DMS114 treated with DMSO at 0.1 percent for 48 hours (cell line): ENCODE results near the gene FBLN5.
"Not testable (repeated sequence)": the region's sequence is repeated elsewhere in the genome, so short reads cannot be mapped to it uniquely, and the experiment has no call there.

ENCODE experiments used
- DNase-seq: peaks from one replicate; lab custom pipeline; 2025; ENCODE audit not compliant: unreplicated experiment; lab: John Stamatoyannopoulos, UW

The FBLN5 gene

GRCh38 chr14:91866511-91867295 is 80.8 kb downstream of the FBLN5 start:
- DNase-seq, result no peak

GRCh38 chr14:91866061-91866460 is 81.4 kb downstream of the FBLN5 start:
- DNase-seq, result no peak

GRCh38 chr14:91862417-91862816 is 85.1 kb downstream of the FBLN5 start:
- DNase-seq, result no peak

DNA sequence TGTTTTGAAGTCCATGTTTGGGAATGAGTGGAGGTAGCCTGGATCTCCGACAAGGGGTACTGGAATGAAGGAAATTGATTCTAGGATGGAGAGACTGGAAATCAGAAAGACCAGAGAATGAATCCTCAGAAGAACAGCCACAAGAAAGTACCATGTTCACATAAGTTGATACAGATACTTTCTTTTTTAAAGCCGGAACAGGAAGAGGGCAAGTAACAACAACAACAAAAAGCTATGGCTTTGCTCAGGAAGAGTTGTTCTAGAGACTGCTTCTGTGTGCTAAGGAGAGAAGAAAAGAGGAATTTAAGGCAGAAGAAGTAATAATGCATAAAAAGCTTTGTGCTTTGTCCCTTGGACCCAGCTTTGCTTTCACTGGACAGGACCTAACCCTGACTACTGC is 86.4 kb downstream of the FBLN5 start:
- DNase-seq, result no peak

GRCh38 chr14:91860238-91860637 is 87.3 kb downstream of the FBLN5 start:
- DNase-seq, result no peak

DNA sequence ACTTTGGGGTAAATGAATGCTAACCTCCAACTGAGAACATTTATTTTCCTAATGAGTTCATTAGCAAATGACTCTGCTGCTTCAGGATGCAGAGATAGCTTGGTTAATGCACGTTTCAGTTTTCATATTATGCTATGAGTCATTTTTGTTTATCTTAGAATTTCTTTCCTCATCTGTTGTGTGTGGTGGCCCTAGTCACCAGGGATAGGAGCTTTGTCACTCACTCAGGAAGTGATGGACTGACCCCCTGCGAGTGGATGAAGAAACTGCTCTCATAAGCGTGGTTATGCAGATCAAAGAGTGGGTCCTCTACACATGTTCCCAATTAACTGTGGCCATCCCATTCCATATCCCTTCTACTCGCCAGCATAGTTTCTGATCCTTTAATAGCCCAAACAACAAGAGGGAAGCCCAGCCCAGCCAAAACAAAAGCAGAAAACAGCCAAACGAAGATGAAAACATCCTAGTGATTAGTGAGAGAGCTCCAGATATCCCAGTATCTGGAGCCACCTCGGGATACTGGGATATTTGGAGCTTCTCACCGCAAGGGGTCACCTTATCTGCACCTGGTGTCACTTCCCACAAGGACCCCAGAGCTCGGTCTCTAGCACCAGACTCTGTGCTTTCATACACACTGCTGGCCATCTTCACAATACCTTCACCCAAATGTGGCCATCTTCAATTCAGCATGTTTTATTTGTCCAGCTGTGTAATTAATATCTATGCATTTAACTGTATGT is 88.8 kb downstream of the FBLN5 start:
- DNase-seq, result no peak

GRCh38 chr14:91857614-91858013 is 89.9 kb downstream of the FBLN5 start:
- DNase-seq, result no peak

DNA sequence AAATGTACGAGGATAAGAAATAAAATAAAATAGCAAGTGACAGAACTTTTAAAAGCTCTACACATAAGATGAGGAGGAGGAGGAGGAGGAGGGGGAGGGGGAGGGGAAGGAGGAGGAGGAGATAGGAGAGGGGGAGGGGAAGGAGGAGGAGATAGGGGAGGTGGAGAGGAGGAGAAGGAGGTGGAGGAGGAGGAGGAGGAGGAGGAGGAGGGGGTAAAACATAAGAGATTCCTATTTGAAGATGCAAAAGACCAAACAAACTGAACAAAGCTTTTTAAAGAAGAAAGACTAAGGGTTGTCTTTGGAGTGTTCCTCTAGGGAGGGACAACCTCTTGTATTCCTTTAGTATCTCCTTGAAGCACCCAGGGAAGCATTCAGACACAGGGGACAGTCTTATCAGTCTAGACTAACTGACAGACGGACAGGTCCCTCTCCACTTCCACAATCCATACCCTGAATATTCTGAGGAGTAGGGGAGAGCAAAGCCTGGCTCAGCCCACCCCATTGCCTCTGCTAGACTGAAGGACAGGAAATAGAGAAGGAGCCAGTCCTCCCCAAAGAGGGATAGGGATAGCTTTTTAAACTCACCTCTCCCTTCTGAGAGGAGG is 93.1 kb downstream of the FBLN5 start:
- DNase-seq, result no peak

DNA sequence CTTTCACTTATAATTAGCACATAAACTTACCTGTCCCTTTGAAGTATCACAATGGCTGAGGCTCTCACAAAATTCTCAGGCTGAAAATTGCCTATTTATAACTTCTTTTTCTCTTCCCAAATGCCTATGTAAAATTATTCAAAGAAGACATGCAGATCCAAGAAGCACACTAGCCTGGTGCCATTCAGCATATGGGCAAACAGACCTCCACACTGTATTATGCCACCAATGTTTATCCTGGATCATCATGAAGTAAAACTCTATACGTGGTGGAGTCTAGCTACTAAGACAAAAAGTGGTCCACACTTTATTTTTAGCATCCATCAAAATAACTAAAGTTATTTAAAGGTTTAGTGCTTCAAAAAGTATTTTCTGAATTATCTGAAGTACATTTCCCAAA is 95.9 kb downstream of the FBLN5 start:
- DNase-seq, result no peak

- DNase-seq, result no peak
These were observed 98.9 kb downstream of the FBLN5 start for GRCh38 chr14:91848504-91849001.

GRCh38 chr14:91847693-91848092 is 99.8 kb downstream of the FBLN5 start:
- DNase-seq, result no peak

DNA sequence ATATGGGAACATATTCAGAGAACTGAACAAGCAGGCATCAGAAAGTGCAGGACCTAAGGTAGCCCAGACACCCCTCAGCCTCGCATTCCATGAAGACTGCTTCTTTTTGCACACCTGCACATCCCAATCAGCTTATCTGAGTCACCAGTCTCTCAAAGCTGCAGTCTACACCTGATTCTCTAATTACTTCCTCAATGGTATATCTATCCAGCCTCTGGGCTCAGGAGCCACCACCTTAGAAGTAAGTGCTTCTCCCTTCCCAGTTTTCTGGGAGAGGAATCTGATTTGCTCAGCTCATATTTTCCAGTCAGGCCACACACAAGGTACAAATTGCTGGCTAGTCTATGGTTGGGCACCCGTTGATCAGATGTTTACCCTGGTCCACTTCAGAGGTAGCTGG is 101.8 kb downstream of the FBLN5 start:
- no peak for DNase-seq

- not testable (repeated sequence) for DNase-seq
These were observed 102.4 kb downstream of the FBLN5 start for GRCh38 chr14:91845056-91845455.

DNA sequence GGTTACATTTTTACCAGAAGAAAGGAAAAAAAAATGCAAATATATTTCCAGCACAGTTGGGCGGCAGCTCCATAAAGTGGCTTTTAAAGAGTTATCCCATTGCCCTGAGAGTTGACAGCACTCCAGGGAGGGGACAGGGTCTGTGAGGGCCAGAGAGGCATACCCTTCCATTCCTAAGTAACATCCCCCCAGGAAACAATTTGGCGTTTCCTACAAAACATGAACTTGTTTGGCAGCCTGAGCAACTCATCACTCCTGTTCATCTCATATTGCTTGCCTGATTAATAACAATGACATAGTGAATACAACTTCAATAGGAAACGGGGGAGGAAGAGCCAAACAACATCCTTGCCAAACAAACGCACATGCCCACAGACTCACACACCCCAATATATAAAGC is 103.5 kb downstream of the FBLN5 start:
- no peak for DNase-seq

DNA sequence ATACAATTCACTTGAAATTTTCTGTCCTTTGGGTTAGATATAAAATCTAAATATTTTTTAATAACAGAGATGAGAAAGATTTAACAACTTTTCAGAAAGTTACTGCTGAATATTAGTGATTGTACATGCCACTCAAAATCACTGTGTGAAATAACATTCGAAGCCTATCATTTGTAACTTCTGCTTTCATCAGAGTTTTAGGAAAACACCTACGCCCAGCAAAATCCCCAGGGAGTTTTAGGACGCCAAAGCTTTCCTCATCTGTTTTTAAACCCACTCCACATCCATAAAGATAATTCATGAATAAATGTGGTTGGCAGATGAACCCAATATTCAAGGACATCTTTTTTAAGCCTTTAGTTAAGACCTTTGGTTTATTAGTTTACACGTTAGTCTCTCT is 104.1 kb downstream of the FBLN5 start:
- no peak for DNase-seq

GRCh38 chr14:91841065-91841464 is 106.4 kb downstream of the FBLN5 start:
- DNase-seq, result no peak

DNA sequence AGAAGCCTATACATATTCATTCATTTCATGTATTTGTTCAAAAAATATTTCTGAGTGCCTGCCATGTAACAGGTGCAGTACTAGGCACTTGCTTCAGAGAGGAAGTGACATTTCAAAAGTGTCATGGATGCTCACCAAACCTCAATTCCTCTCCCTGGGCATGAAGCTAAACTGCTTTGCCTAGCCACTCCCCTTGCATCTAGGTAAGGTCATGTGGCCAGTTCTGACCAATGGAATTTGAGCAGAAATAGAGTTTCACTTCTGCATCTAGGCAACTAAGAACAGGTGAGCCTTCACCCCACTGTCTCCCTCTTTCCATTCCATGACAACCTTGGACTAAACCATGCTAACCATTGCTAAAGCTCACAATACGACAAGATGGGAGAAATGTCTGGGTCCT is 107.7 kb downstream of the FBLN5 start:
- no peak for DNase-seq

DNA sequence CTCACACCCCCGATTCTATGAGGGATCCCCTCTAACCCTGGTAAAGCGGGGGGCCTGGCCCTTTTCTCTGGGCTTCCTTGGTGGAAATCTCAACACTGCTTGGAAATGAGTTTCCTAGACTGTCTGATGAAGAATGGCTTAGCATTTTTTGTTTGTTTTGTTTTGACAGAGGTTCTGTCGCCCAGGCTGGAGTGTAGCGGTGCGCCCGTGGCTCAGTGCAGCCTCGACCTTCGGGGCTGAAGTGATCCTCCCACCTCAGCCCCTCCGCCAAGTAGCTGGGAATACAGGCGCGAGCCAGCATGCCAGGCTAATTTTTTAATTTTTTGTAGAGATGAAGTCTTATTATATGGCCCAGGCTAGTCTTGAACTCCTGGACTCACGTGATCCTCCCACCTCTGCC is 110.4 kb downstream of the FBLN5 start:
- DNase-seq, result no peak

GRCh38 chr14:91835920-91836843 is 111.3 kb downstream of the FBLN5 start:
- DNase-seq, result no peak

DNA sequence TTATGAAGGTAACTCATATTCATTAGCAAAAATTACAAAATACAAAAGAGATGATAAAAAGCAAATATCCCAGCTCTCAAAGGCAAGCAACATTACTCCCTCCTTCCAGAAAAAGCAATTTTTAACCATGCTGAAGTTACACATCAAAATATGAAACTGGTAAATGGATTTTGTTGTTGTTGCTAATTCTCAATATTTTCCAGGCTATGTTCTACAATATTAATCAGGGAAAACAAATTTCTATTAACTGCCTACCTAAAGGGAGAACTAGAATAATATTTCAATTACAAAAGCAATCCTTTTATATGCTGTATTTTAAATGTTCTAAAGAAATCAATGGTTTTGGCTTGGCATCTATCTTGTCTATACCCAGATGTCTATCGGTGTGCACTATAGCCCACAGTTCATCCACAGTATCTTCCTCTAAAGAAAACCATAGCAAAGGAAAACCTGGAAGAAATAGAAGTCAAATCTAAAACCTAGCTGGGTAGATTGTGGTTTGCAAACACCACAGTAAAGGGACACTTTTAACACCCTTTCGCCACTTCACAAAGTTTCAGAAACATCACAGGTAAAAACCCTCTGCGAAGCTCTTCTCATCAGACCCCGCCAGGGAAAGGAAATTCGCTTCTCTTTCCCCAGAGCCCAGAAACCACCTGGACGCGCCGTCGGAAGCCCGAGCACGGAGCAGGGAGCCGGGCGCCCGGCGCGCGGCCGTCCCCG is 112.1 kb downstream of the FBLN5 start:
- DNase-seq, result no peak
